HepG2 (cell line): Measurements from ENCODE around the gene TMEM134. TPM values are rescaled to one million over a fixed set of nuclear protein-coding genes. Genes with fewer than 3 reads are reported as not detected.

Experiments used
- CEBPB ChIP-seq: IDR thresholded peaks from 2 replicates; pipeline ENCODE4 v1.6.1; 2011; ENCODE audit warnings: low read depth, low read length, improper control_type of control experiment, borderline replicate concordance
- E2F5 ChIP-seq: sonication (generic); formaldehyde crosslinking; conservative IDR thresholded peaks from 2 replicates; pipeline ENCODE4 v1.4.0; 2020; ENCODE audit warnings: missing genetic modification reagents
- ETV5 ChIP-seq: IDR thresholded peaks from 2 replicates; pipeline ENCODE4 v1.6.1; 2018; ENCODE audit warnings: missing biosample characterization, missing genetic modification reagents, inconsistent platforms, borderline replicate concordance
- GTF3A ChIP-seq: sonication (generic); formaldehyde crosslinking; conservative IDR thresholded peaks from 2 replicates; pipeline ENCODE4 v1.4.0; 2020; ENCODE audit warnings: mild to moderate bottlenecking, missing genetic modification reagents
- PHF21A ChIP-seq: sonication (generic); formaldehyde crosslinking; IDR thresholded peaks from 2 replicates; pipeline ENCODE4 v1.5.0; 2020; ENCODE audit warnings: mild to moderate bottlenecking, missing genetic modification reagents
- SALL1 ChIP-seq: sonication (generic); formaldehyde crosslinking; IDR thresholded peaks from 2 replicates; pipeline ENCODE4 v1.8.0; 2022; ENCODE audit warnings: mild to moderate bottlenecking, missing genetic modification reagents
- ZC3H13 ChIP-seq: sonication (generic); formaldehyde crosslinking; IDR thresholded peaks from 2 replicates; pipeline ENCODE4 v1.8.1; 2023; ENCODE audit warnings: mild to moderate bottlenecking, missing genetic modification reagents, moderate library complexity
- ZNF318 ChIP-seq: sonication (generic); formaldehyde crosslinking; IDR thresholded peaks from 2 replicates; pipeline ENCODE4 v1.4.0; 2020; ENCODE audit warnings: mild to moderate bottlenecking, missing genetic modification reagents
- ZNF547 ChIP-seq: sonication (generic); formaldehyde crosslinking; IDR thresholded peaks from 2 replicates; pipeline ENCODE4 v1.5.1; 2020; ENCODE audit warnings: mild to moderate bottlenecking, missing genetic modification reagents
- ZNF549 ChIP-seq: sonication (generic); formaldehyde crosslinking; IDR thresholded peaks from 2 replicates; pipeline ENCODE4 v1.5.0; 2020; ENCODE audit warnings: missing genetic modification reagents
- ZNF619 ChIP-seq: sonication (generic); formaldehyde crosslinking; IDR thresholded peaks from 2 replicates; pipeline ENCODE4 v1.4.0; 2020; ENCODE audit warnings: mild to moderate bottlenecking, missing genetic modification reagents
- polyA plus RNA-seq, 8 experiments: library from polyadenylated mRNA; depleted of rRNA in 3 of 8; stranded (reverse) in 7 of 8; unstranded in 1 of 8; fragments of >200 nt; fragmentation: Illumina TruSeq in 4 of 8; extraction: Trizol in 4 of 8; gene quantifications; 2 replicates each; pipeline versions ENCODE4 v1.2.1 to v1.2.3, GENCODE V29; 2011 to 2016; ENCODE audit warnings: low read depth in 4 of 8, missing spikeins in 1 of 8, mixed read lengths in 1 of 8; ENCODE audit not compliant: insufficient read depth in 1 of 8
- total RNA-seq, 5 experiments: library from RNA; depleted of rRNA; stranded (reverse); fragments of >200 nt; fragmentation: Illumina TruSeq; extraction: Trizol; gene quantifications; 2 replicates each; pipeline ENCODE4 v1.2.3, GENCODE V29; 2016; ENCODE audit warnings: low read depth in 1 of 5
- TF ChIP-seq, protein P1 (sequence below): sonication (generic); formaldehyde crosslinking; IDR thresholded peaks from 2 replicates; pipeline ENCODE4 v1.5.0; 2020; ENCODE audit warnings: mild to moderate bottlenecking, missing genetic modification reagents
- TF ChIP-seq, protein P2 (sequence below): IDR thresholded peaks from 2 replicates; pipeline ENCODE4 v1.6.1; 2016; ENCODE audit warnings: missing biosample characterization, missing genetic modification reagents, low read depth
- TF ChIP-seq, protein P3 (sequence below): conservative IDR thresholded peaks from 2 replicates; pipeline ENCODE4 v1.6.1; 2018; ENCODE audit warnings: missing genetic modification reagents

The TMEM134 gene
- total and polyA plus RNA-seq, 2 of the 13 experiments (the other 11 are each of a cell fraction or from before 2014, with no cell fraction given), result 6.9 to 26.9 TPM

- no peak for TF ChIP-seq ZNF318 (CRISPR knock-in tag)
- TF ChIP-seq ZC3H13, result peak; percentile 41; the same call in 1 of the 2 replicates
- TF ChIP-seq, protein P1, sequence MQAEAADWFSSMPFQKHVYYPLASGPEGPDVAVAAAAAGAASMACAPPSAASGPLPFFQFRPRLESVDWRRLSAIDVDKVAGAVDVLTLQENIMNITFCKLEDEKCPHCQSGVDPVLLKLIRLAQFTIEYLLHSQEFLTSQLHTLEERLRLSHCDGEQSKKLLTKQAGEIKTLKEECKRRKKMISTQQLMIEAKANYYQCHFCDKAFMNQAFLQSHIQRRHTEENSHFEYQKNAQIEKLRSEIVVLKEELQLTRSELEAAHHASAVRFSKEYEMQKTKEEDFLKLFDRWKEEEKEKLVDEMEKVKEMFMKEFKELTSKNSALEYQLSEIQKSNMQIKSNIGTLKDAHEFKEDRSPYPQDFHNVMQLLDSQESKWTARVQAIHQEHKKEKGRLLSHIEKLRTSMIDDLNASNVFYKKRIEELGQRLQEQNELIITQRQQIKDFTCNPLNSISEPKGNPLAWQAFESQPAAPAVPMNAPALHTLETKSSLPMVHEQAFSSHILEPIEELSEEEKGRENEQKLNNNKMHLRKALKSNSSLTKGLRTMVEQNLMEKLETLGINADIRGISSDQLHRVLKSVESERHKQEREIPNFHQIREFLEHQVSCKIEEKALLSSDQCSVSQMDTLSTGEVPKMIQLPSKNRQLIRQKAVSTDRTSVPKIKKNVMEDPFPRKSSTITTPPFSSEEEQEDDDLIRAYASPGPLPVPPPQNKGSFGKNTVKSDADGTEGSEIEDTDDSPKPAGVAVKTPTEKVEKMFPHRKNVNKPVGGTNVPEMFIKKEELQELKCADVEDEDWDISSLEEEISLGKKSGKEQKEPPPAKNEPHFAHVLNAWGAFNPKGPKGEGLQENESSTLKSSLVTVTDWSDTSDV (CRISPR knock-in tag), result no peak
- no peak for TF ChIP-seq GTF3A (CRISPR knock-in tag)
- TF ChIP-seq ETV5, result peak; percentile 28; the same call in 1 of the 2 replicates
- TF ChIP-seq, protein P2, sequence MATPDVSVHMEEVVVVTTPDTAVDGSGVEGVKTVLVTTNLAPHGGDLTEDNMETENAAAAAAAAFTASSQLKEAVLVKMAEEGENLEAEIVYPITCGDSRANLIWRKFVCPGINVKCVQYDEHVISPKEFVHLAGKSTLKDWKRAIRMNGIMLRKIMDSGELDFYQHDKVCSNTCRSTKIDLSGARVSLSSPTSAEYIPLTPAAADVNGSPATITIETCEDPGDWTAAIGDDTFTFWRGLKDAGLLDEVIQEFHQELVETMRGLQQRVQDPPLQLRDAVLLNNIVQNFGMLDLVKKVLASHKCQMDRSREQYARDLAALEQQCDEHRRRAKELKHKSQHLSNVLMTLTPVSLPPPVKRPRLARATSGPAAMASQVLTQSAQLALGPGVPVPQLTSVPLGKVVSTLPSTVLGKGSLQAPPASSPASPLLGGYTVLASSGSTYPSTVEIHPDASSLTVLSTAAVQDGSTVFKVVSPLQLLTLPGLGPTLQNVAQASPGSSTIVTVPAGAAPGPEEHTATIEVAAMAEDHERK (CRISPR knock-in tag), result peak; percentile 63
- peak; percentile 54; the same call in 1 of the 2 replicates for TF ChIP-seq PHF21A (CRISPR knock-in tag)
- no peak for TF ChIP-seq ZNF619 (CRISPR knock-in tag)
- TF ChIP-seq ZNF549 (CRISPR knock-in tag), result no peak
- TF ChIP-seq, protein P3, sequence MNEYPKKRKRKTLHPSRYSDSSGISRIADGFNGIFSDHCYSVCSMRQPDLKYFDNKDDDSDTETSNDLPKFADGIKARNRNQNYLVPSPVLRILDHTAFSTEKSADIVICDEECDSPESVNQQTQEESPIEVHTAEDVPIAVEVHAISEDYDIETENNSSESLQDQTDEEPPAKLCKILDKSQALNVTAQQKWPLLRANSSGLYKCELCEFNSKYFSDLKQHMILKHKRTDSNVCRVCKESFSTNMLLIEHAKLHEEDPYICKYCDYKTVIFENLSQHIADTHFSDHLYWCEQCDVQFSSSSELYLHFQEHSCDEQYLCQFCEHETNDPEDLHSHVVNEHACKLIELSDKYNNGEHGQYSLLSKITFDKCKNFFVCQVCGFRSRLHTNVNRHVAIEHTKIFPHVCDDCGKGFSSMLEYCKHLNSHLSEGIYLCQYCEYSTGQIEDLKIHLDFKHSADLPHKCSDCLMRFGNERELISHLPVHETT (CRISPR knock-in tag), result no peak
- TF ChIP-seq ZNF547 (CRISPR knock-in tag), result no peak; the same call in 1 of the 2 replicates
- no peak for TF ChIP-seq CEBPB
- no peak for TF ChIP-seq E2F5
- TF ChIP-seq SALL1 (CRISPR knock-in tag), result peak; percentile 71; the same call in 1 of the 2 replicates
Observed at GRCh38 chr11:67468759-67469507, at the start of gene TMEM134 (continued).
